IPS-18c (cell line): ENCODE data around the gene ZNF516.

ENCODE experiments used
- H3K4me3 ChIP-seq: 2 replicates; pipeline ENCODE4 v1.7.0; 2013; ENCODE audit warnings: low read depth, mild to moderate bottlenecking, low read length, moderate library complexity; ENCODE audit not compliant: insufficient read depth
- H3K9me3 ChIP-seq: one replicate; pipeline ENCODE4 v1.6.1; 2013; ENCODE audit warnings: mild to moderate bottlenecking, low read length, moderate library complexity; ENCODE audit not compliant: control insufficient read depth, insufficient read depth

The ZNF516 gene

GRCh38 chr18:76410033-76410432 lies 85.0 kb downstream of the ZNF516 start:
- H3K9me3 ChIP-seq: peaks cover 2% of the 10 kb centered on the region

DNA sequence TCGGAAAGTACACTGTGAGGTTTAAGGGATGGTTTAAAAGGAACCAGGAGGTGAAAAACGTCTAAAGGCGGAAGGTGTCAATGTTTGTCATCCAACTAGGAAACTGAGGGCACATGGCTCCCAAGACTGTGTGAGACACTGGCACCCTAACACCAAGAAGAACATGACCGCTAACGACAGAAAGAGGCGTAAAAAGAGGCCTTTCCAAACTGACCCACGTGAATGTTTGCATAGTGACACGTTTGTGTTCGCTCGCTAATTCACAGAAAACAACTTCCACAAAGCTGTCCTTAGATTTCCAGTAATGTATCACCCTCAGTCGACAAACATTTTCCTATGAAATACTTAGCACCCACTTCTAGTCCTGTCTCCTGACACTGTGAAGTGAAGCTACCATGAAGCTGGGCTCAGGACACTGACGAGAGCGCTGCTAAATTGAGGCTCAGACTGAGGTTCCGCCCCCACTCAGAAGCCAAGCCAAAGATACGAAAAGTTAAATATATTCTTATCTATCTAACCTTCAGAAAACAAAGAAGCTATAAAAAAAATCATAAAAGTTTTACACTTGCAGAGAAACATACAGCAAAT lies 86.5 kb downstream of the ZNF516 start:
- Histone ChIP-seq H3K4me3 (no peak overlapping the region), H3K9me3 (peaks cover 2% of the 10 kb centered on the region)

More at GRCh38 chr18:76410033-76410432, 85.0 kb downstream of the ZNF516 start:
- no peak overlapping the region for H3K4me3 ChIP-seq

- H3K4me3 ChIP-seq: no peak overlapping the region
- peaks cover 2% of the 10 kb centered on the region for H3K9me3 ChIP-seq
These were observed 87.4 kb downstream of the ZNF516 start for GRCh38 chr18:76407681-76408080.

DNA sequence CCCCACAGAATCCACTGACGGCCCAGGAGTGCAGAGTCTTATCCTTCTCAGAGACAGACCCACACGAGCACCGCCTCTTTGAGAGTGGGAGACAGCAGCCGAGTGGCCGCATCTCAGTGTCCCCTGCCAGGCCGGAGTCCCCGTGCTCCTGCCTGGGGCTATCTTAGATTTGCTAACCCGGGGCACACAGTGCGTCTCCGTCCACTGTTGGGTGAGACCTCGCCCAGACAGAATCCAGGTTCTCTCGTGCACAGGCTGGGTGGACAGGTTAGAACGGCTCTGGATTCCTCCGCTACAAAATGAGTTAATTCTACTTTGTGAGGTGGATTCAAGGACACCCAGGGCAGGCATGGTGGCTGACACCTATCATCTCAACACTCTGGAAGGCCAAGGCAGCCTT lies 88.3 kb downstream of the ZNF516 start:
- Histone ChIP-seq H3K9me3 (peaks cover 2% of the 10 kb centered on the region), H3K4me3 (no peak overlapping the region)

DNA sequence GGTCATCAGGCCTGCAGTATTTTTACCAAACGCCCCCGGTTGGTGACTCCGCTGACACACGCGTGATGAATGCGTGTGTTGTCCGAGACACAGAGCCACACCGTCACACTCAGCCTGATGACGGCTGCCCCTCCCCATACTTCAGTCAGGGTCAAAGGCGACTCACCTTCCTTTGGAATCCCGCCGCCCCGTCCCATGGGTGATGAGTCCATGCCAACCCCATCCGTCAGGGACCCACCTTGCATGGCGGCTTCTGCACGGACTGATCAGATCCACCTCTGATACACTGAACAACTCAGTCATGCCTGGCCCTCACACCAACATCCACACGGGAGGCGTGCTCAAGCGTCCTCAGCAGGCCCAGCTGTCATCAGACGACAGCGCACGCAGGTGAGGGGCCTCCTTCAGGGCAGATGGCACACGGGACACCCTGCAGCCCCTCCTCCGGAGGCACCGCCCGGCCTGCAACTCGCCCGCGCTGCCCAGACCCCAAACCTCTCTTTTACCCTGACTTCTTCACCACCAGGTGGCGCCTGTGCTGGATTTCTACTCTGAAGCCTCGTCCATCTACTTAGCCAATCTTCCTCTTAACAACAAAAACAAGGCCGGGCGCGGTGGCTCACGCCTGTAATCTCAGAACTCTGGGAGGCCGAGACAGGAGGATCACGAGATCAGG lies 89.2 kb downstream of the ZNF516 start:
- H3K9me3 ChIP-seq: peaks cover 2% of the 10 kb centered on the region
- no peak overlapping the region for H3K4me3 ChIP-seq

DNA sequence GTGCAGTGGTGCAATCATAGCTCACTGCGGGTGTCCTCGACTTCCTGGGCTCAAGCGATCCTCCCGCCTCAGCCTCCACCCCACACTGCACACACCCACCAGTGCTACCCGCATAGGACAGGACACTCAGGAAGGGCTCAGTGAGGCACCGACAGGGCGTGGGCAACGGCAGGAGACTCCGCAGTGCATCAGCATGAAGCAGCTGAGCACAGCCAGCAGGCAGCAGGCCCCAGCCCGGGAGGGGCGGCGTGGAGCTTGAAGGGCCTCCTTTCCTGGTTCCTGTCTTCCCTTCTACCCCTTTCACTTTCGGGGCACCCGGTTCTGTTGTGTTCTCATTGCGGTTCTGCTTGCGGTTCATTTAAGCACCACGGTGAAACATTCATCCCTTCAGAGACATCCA lies 89.8 kb downstream of the ZNF516 start:
- Histone ChIP-seq H3K4me3 (no peak overlapping the region), H3K9me3 (peaks cover 2% of the 10 kb centered on the region)

- H3K9me3 ChIP-seq: peaks cover 2% of the 10 kb centered on the region
- no peak overlapping the region for H3K4me3 ChIP-seq
These were observed 90.7 kb downstream of the ZNF516 start for GRCh38 chr18:76404345-76404831.

DNA sequence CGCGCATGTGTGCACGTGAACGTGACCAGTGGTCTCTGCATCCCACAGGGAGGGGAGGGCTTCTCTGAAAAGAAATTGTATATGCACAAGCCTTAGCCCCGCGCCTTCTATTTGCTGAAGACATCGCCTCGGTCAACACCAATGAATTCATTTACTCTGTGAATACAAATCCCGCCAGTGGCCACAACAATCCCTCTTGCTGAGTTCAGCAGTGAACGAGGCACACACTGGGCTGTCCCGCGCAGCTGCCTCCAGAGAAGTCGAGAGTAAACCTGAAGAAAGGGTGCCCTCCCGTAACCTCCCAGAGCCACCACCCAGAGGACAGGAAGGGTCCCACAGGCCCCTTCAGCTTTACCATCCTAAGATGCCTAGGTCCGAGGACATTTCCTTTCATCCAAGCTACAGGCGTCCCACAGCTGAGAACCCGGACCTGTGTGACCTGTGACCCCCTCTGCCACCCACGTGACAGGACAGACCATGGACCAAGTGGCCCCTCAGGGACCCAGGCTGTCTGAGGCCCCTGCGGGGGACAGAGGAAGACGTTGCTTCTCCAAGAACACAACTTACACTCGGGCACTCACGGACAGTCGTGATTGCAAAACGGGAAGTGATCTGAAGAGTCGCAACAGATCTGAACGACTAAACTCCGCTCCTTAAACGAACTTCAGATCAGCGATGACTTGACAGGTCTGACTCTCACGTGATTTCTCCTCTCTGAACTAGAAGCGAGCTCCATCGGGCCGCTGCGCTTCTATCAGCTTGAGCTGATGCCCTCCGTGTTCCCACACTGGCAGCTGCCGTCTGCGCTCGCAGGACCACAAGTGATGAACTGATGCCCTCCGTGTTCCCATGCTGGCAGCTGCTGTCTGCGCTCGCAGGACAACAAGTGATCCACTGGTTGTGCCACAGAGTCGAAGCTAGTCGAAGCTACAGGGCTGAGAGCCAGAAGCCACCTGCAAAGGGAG lies 92.7 kb downstream of the ZNF516 start:
- Histone ChIP-seq H3K4me3 (no peak overlapping the region), H3K9me3 (peaks cover 2% of the 10 kb centered on the region)

DNA sequence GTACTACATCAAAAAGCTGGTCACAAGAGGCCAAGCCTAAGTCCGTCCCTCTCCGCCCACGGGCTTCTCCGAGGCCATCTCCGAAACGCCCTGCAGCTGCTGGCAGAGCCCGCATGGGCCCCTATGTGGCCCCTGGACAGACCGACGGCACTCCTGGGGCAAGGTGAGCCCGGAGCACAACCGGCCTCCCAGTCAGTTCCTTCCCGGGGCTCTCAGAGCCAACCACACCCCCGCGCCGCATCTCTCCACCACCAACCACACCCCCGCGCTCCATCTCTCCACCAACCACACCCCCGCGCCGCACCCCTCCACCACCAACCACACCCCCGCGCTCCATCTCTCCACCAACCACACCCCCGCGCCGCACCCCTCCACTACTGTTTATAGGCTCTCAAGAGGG lies 93.5 kb downstream of the ZNF516 start:
- H3K9me3 ChIP-seq: peaks cover 2% of the 10 kb centered on the region
- no peak overlapping the region for H3K4me3 ChIP-seq

GRCh38 chr18:76399613-76400391 lies 95.2 kb downstream of the ZNF516 start:
- Histone ChIP-seq H3K4me3 (no peak overlapping the region), H3K9me3 (no peaks in the 10 kb centered on the region)

DNA sequence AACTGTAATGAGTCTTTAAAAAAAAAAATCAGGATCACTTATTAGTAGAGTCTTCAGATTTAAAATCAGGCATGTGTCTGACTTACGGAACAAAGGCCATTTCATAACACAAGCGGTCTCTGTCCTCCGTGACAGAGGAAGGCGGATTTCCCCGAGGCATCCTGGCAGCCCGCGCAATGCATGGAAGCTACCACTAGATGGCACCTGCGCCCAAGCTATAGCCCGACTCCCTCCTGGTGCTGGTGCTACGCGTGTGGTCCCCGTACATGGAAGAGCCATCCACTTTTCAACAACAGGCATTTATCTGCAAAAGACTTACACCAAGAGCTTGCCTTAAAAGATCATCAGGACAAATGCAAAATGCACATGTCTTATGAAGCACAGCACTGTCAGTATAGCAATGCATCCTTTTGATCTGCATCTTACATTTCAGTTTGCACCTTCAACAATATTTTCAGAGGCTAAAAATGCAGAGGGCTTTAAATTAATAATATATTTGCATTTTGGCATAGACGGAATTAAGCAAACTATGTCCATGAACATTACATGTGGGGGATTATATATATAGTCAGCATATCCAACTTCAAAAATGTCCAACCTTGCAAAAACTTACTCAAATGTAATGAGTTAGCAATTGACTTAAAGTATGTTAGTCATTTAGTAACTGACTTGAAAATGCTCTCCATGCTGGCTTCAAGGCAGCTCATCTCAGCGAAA lies 96.0 kb downstream of the ZNF516 start:
- Histone ChIP-seq H3K9me3 (no peaks in the 10 kb centered on the region), H3K4me3 (no peak overlapping the region)

DNA sequence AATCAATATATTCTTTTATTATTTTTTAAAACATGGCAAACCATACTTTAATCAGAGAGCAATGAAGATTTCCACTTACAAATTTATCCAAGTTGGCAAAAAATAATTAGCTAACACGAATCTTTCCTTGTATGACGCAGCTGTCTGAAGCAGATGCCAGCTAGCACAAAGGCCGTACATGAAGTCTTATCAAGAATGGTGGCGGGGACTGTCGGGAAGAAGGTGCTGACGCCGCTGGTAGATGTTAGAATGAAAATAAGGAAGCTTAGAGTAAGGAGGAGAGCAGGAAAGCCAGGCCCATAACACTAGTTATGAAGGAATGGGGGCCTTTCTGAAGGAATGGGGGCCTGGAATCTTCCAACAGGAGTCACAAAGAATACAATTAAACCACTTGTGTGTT lies 96.7 kb downstream of the ZNF516 start:
- Histone ChIP-seq H3K4me3 (no peak overlapping the region), H3K9me3 (no peaks in the 10 kb centered on the region)

GRCh38 chr18:76397631-76398030 lies 97.4 kb downstream of the ZNF516 start:
- no peaks in the 10 kb centered on the region for H3K9me3 ChIP-seq
- H3K4me3 ChIP-seq: no peak overlapping the region

DNA sequence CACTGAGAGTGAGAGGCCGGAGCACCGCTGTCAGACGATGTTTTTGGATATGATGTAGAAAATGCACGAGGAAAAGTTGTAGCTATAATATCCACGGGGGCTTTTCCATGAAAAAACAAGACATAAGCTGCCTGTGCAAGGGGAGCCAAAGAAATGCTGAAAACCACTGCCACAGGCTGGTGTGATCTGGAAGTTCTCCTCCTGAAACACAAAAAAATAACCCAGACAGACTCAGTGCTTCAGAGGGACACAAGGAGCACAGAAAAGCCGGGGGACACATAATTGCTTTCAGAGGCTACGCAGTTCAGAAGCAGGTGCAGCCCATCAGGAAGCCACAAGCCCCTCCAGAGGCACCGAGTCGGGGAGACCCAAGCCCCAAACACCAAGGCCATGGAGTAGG lies 98.2 kb downstream of the ZNF516 start:
- Histone ChIP-seq H3K4me3 (no peak overlapping the region), H3K9me3 (no peaks in the 10 kb centered on the region)

DNA sequence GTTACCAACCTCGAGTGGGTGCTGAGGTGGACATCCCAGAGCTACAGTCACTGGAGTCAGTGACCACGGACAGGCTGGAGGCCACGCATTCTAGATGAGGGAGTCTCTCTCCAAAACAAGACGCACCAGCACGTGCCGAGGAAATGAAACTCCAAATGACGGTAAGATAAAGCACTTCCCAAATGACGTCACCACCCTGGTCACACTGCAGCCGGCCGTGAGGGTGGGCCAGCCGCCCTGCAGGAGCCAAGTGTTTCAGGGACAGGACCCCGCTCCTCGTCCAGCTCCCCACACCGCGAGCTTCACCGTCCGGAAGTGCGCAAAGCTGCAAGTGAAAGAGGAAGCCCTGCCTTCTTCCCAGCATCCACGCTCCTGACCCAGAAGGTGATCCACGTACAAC lies 99.4 kb downstream of the ZNF516 start:
- no peak overlapping the region for H3K4me3 ChIP-seq
- no peaks in the 10 kb centered on the region for H3K9me3 ChIP-seq

- Histone ChIP-seq H3K9me3 (no peaks in the 10 kb centered on the region), H3K4me3 (no peak overlapping the region)
These were observed 100.1 kb downstream of the ZNF516 start for GRCh38 chr18:76394780-76395476.
